GM18508 (cell line): ENCODE results near the gene KIFAP3.
A peak's percentile ranks its signal among the peaks of the same experiment; 100 is the strongest.
"Not testable (repeated sequence)": the region's sequence is repeated elsewhere in the genome, so short reads cannot be mapped to it uniquely, and the experiment has no call there.

Source experiments
- ATAC-seq: cut with Tn5 transposase; IDR thresholded peaks from one replicate; pipeline ENCODE4 v1.9.1; 2021; ENCODE audit warnings: moderate number of reproducible peaks; ENCODE audit not compliant: insufficient read depth, unreplicated experiment

Gene KIFAP3

DNA sequence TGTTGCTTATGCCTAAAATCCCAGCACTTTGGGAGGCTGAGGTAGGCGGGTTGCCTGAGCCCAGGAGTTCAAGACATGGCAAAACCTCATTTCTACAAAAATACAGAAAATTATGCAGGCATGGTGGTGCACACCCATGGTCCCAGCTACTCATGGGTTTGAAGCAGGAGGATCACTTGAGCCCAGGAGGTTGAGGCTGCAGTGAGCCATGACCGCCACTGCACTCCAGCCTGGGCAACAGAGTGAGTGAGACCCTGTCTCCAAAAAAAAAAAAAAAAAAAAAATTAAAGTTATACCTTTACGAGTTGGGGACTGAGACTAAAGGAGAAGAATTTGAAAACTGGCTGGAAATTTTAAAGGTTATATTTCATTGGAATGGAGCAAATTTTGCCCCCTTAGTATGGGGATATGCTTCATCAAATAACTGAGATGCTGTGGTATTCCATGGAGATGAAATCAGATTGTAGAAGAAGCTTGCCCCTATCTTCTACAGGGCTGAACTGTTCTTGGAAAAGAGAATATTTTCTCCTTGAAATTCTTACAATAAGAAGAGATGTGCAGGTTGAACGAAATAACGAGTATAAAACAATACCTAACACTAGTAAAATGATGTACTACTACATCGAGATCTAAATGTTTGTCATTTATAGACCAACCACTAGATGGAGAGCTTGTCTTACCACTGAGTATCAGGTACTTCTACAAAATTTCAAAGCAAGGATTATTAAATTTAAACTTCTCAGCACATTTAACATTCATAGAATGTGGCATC is 145.9 kb downstream of the KIFAP3 start:
- no peak for ATAC-seq

DNA sequence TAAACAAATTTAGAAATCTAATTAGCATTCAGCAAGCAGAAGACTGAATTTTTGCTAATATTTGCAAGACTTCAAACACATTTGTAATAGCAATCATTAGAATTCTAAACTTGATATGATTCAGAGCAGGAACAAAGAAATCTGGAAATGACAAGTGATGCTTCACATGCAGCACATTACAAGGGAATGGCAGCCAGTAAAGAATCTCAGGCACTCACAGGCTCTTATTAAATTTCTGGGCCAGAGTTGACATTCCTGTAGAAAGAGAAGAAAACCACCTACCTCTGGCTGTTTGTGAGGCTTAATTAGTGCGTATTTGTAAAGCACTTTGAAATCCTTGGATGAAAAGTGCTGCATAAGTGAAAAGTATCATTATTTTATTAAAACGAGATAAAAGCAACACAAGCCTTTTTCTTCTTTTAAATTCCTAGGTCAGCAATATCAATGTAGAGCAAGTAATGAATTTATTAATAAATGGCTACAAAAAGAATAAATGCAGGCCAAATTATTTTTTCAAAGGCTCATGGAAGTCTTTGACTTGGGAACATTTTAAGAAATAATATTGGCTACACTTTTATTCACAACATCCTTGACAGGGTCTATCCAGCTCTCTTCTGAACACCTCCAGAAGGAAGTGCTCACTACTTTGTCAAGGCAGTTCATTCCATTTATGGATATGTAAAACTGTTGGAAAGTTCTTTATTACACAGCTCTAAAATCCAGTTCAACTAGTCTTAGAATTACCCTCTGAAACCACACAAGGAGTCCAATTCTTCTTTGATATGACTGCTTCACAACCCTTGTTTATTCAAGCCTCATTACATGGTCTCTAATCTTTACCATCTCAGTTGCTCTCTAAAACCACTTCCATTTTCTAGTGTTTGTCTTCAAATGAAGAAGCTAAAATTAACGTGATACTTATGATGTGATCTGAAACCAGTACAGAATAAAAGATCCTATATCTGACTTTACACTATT is 148.7 kb downstream of the KIFAP3 start:
- ATAC-seq, result no peak

DNA sequence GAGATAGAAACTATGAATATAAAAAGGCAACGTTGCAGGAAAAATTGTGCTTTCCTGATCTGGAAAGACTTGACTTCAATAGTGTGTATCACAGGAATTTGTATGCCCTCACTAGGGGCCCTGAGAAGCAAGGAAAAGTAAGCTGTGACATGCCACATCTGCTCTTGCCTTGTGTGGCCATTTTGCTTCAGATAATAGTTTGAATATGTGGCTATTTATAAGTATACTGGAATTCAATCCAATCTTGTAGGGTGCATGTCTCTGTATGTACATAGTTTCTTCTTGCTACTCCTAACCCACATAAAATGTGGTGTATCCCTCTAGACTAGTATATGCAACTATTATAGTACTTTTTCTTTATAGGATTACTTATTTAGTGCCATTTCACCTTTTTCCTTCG is 149.7 kb downstream of the KIFAP3 start:
- no peak for ATAC-seq

DNA sequence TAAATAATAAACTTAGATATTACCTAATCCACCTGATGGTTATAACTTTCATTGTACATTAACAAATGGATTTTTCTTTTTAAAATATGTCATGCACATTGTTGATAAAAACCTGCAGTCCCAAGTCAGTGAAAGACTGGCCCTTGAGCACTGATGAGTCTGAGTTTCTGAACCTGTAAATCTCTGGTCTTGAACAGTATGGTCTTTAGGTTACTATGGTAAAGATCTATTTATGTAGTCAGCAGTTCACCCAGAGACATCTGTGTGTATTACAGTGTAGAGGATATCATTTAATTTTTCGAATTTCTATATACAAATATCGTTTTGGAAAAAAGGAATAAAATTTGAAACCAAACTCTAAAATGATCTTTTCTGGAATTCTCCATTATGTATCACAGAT is 150.4 kb downstream of the KIFAP3 start:
- ATAC-seq, result no peak

DNA sequence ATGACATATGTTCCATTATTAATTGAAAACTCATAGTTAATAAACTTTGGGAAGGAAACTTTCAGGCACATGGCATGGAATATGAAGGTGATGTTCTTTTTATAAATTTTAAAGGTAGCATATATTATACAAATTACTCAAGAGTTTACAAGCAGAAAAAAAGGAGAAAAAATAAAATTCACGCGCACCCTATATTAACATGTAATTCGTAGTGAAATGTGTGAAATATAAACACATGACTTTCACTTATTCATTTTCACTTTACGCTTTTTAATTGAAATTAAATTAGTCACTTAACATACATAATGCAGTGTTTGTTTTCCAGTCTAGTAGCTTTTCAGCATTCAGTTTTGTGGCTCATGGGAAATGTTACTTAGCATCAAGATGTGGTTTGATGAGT is 153.4 kb downstream of the KIFAP3 start:
- no peak for ATAC-seq

DNA sequence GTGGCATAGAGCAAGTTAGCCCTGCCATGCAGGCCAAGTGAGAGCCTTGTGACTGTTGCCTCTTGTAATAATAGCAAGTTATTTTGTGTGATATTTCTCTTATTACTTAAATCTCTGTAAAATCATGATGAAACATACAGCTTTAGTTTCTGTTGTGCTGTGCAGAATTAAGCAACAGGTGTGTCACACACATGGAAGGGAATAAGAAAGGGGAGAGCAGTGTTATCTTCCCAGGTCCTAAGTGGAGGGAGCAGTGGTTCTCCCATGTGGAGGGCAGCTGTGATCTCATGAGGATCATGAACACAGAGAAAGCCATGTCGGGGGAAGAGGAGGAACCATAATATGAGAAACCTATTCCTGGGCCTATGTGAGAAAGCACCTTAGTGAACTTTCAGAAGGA is 155.6 kb downstream of the KIFAP3 start:
- no peak for ATAC-seq

DNA sequence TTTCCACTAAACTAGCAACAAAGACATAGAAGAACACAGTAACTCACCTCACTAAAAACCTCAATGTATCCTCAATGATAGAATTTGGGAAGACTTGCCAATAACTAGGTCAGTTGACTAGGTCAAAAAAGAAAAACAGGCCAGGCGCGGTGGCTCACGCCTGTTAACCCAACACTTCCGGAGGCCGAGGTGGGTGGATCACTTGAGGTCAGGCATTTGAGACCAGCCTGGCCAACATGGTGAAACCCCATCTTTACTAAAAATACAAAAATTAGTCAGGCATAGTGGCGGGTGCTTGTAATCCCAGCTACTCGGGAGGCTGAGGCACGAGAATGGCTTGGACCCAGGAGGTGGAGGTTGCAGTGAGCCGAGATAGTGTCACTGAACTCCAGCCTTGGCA is 156.3 kb downstream of the KIFAP3 start:
- not testable (repeated sequence) for ATAC-seq

DNA sequence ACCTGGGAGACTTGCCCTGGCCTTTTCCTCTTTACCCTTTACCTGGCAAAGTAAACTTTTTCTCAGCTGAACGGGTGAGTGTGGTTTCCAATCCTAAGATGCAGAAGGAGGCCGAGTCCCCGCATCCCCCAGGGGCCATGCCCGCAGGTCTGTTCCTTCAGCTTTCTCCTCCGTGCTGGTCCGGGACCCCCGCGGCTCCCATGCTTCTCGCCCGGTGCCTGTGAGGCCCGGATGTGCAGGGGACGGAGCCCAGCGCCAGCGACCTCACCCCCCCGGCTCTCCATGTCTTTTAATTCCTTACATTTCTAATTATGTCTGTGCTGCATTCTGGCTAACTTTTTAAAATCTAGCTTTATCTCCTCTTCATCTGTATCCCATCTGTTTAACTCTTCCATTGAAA is 159.3 kb downstream of the KIFAP3 start:
- ATAC-seq, result no peak

DNA sequence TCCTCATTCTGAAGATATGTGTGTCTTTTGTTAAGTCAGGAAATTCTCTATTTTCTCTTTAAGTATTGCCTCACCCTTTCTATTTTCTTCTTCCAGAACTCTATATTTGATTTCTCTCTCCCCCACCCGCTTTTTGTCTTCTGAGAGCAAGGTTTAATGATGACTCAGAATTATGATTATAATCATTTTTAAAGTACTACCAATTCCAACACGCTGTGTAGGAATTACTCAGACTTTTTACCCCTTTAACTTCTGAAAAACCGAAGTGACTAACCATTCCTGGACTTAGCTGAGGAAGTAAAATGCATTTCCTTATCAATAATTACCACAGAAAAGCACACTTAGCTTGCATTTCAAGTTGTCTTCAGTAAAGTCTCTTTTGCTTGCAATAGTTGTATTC is 160.0 kb downstream of the KIFAP3 start:
- no peak for ATAC-seq

DNA sequence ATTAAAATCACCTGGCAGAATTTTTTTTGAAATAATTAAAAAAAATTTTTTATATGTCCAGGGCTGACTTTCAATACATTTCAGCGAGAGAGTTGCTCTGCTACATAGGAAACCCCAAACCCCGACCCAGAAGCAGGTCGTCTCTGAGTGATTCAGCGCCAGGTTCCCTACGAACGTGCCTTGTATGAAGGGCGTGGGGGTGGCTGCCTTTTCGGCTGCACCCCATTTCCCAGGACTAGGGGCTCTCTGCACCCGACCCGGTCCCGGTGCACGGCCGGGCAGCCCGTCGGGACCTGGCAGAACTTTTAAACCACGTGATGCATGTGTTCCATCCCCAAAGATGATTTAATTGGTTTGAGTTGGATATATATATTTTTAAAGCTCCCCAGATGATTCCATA is 165.0 kb downstream of the KIFAP3 start:
- no peak for ATAC-seq

DNA sequence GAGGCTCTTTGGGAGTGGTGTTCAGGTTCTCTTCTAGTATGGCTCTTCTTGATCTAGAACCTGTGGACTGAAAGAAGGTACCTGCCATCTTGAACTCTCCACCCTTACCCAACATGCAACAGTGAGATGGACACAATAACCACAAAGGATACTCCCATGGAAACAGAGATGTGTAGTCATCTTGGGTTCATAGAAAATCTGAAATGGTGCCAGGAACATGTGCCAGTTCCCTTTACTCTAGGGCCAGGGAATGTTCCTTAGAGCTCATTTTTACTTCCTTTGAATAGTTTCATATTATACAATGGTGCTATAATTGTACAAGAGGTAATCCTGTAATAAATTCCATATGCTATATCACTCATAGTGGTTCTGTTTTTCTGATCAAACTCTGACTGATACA is 167.6 kb downstream of the KIFAP3 start:
- ATAC-seq, result no peak

DNA sequence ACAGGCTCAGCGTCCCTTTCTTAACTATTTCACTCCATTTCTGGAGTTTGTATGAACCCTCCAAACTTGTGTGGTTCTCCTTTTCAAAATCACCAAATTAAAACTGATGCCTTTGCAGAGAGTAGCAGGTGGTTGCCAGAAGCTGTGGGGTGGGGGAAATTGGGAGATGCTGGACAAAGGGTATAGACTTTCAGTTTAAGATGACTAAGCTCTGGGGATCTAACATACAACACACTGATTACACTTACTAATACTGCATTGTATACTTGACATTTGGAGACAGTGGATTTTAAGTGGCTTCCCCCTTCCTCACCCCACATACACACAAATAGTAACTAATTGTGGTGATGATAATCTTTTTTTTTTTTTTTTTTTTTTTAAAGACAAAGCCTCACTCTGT is 169.7 kb downstream of the KIFAP3 start:
- no peak for ATAC-seq

DNA sequence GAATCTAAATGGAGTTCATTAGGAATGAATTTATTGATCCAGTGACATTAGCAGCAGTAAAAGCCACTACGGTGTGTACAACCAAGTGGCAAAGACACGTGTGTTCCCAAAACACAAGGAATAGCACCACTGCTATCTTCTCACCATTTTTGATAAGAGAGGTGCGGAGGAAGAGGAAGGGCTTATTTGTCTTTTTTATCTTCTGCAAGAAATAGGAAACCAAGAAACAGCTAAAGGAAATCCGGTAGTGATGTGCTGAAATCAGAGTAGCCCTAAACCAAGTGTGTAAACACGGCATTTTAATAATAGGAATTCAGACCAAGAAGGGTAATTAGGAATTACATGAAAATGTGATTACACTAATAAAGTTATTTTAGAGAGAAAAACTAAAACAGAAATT is 171.7 kb downstream of the KIFAP3 start:
- ATAC-seq, result no peak

DNA sequence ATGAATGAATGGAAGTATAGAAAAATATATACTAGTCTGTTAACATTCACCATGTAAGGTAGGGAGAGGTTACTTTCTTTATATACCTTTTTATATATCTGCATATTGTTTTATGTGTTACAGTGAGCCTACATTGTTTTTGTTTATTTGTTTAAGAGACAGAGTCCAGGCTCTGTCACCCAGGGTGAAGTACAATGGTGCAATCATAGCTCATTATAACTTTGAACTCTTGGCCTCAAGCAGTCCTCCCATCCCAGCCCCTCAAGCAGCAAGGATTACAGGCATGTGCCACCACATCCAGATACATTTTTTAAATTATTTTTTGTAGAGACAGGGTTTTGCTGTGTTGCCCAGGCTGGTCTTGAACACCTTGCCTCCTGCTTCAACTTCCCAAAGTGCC is 173.4 kb downstream of the KIFAP3 start:
- no peak for ATAC-seq

DNA sequence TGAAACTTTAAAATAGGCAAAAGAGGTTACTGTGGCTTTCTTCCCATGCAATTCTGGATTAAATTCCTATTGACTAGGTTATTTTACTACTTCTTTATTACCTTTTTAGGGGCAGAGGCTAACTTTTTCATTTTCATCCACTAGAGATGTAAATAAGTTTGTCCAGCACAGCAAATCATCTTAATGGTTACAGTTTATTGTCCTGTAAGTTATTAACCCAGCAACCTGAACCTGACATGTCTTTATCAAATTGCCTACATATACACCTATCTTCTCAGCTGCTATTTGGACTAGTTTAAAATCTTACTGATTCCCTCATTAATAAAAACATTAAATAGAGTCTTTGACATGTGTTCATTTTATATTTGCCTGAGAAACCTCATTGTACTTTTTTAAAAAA is 173.9 kb downstream of the KIFAP3 start:
- ATAC-seq, result no peak

DNA sequence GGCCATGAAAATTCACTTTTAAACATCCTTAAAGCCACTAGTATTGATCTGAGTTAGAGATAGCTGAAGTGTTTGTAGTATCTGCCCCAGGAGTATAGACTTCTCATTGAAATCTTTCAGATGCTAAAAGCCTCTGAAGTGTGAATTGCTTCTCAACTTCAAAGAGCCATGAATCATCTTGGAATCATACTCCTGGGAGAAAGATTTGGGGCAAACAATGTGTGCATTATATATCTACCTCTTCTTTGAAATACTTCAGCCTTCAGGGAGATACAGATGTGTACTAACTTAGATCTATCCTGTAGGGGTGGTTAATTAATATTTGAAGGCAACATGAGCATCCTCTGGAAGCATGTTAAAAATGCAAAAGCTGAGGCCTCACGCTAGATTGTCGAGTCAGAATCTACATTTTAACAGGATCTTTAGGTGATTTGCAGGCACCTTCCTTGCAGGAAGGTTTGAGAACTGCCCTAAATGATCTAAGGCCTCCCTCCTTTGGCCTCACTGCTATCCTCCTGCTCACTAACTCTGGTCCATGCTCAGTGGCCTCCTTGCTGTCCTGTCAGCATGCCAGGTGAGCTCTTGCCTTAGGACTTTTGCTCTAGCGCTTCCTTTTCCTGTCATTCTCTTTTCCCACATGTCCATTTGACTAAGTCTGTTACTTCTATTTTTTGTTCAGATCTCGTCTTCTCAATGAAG is 174.8 kb downstream of the KIFAP3 start:
- no peak for ATAC-seq

DNA sequence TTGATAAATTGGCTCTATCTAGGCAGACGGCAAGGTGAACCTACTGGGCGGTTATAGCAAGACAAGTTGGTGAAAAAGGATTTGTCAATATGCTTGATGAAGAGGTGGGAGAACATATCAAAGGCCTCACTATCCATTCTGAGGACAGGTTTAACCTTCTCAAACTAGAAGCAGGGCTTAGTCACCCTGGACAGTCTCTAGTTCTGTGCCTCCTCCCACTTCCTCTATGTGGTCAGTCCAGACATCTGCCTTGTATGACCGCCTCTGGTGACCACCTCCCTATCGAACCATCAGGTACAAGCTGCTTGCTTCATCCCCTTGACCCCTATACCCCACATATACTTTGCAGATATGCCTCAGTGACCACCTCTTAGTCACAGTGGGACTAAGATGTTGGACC is 178.5 kb downstream of the KIFAP3 start:
- ATAC-seq, result no peak

DNA sequence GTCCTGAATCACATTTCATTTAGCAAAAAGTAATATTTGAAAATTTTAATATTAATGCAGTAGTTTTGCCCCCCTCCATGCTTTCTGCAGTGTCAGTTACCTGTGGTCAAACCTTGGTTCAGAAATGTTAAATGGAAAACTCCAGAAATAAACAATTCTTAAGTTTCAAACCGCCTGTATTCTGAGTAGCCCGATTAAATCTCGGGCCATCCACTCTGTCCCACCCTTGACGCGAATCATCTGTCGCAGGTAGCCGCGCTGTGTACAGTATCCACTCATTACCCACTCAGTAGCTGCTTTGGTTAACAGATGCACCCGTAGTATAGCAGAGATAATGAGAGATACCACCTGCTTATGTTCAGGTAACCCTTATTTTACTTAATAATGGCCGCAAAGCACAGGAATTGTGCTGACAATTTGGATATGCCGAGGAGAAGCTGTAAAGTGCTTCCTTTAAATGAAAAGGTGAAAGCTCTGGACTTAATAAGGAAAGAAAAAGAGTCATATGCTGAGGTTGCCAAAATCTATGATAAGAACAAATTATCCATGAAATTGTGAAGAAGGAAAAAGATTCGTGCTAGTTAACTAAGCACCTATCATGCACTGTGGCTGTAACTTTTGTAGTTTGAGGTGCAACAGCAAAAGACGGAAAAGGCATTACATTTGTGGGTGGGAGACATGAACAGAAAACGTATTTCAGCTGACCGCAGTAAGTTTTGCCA is 179.9 kb downstream of the KIFAP3 start:
- ATAC-seq, result no peak

DNA sequence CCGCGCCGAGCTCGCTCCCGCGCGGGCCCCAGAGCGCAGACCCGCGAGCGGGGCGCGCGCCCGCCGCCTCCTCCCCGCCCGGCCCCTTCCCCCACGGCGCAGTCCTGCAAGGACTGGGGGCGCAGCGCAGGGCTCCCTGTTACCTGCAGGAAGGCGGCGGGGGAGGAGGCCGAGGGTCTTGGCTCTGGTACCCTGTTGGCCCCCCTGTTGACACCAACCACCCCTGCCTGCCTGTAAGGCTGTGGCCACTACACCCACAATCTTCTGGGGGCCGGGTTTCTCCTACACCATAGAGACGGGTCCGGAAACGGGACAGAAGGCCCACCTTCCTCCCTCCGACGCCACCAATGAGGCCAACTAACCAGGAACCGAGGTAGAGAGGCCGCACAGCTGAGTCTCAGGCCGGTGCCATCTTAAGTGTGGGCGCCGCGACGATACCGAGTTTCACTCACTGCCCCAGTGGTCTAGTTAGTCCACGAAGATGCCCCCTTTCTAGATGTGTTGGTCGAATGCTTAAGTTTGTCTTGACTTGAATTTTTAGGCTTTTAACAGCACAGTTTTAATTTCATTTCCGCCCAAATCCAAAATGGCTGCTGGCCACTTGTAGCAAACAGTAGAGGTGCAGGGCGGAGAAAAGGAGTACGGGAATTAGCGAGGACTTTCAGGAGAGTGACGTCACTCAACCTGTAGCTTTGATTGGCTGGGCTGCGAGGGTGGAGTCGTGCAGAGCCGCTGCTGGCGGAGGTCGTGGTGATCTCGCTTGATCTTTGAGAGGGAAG is 180.7 kb downstream of the KIFAP3 start, which contains the start of gene SCYL3:
Gene SCYL3, minus strand, starts transcription at position 252 of the 779 bp plus-strand sequence. CDS start 5,056 bp downstream, outside the sequence.
- peak; percentile 69 for ATAC-seq
